ENCODE measurements around the gene DMD. TPM values are rescaled to one million over a fixed set of nuclear protein-coding genes. Genes with fewer than 3 reads are reported as not detected.

The DMD gene
- total and polyA plus RNA-seq, 2 experiments from 2014 or later, result 73.5 to 90.7 TPM

- no peaks in the 10 kb centered on the region for H3K27me3 ChIP-seq
- no peak overlapping the region for H3K4me3 ChIP-seq
- H3K4me1 ChIP-seq (ENCODE audit: low read depth), result peaks cover 9% of the 10 kb centered on the region
- no peak for TF ChIP-seq CTCF (IDR thresholded peaks at IDR 0.05; ENCODE audit: low read depth, low read length)
- no peaks in the 10 kb centered on the region for H3K9me3 ChIP-seq (ENCODE audit: low read depth)
- peak in 1 of 2 donors; percentile 79 for DNase-seq (ENCODE audit: low read depth in 1 of 2, low spot score in 1 of 2)
- H3K36me3 ChIP-seq, result no peaks in the 10 kb centered on the region
- H3K27ac ChIP-seq, result no peak overlapping the region
Observed at GRCh38 chrX:31333165-31333831, 1878.1 kb downstream of the DMD start.

DNA sequence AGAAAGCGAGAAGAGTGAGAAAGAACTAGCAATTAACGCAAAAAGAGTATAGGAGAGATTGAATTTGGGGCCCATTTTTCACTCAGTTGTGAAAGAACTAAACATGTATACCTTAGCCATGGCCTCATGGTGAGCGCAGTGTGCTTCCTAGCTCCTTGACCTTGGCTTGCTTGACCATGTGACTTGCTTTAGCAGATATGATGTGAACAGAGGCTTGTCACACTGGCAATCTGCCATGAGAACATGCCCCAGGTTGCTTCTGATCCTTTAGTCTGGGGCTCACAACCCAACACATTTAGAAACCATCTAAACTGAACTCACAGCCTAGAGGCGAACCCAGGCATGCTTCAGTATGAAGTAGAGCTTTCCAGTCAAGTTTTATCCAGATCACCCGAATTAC is 1879.4 kb downstream of the DMD start:
- Histone ChIP-seq H3K36me3 (no peaks in the 10 kb centered on the region), H3K9me3 (ENCODE audit: low read depth) (no peaks in the 10 kb centered on the region), H3K4me1 (ENCODE audit: low read depth) (peaks cover 9% of the 10 kb centered on the region), H3K4me3 (no peak overlapping the region), H3K27ac (no peak overlapping the region), H3K27me3 (no peaks in the 10 kb centered on the region)
- peak in 1 of 2 donors; percentile 8 for DNase-seq (ENCODE audit: low read depth in 1 of 2, low spot score in 1 of 2)
- no peak for TF ChIP-seq CTCF (IDR thresholded peaks at IDR 0.05; ENCODE audit: low read depth, low read length)

DNA sequence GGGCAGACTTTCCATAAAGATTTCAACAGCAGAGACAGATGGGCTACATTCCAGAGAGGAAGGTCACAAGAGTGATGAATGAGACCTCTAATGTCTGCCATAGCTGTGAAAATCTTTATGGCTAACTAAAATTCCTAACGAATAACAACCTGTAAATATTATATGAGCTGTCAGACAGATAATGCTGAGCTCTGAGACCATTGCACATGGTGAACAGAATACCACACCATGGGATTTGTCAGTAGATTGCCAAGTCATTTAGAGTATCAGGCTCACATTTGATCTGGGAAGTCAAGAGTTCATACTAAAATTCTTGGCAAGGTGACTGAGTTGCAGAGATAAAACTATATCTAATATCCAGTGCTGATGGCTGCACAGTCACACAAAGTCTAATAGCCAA is 1880.3 kb downstream of the DMD start:
- Histone ChIP-seq H3K4me3 (no peak overlapping the region), H3K36me3 (no peaks in the 10 kb centered on the region), H3K27ac (no peak overlapping the region), H3K27me3 (no peaks in the 10 kb centered on the region), H3K9me3 (ENCODE audit: low read depth) (no peaks in the 10 kb centered on the region), H3K4me1 (ENCODE audit: low read depth) (peaks cover 9% of the 10 kb centered on the region)
- TF ChIP-seq CTCF (IDR thresholded peaks at IDR 0.05; ENCODE audit: low read depth, low read length), result no peak
- DNase-seq (ENCODE audit: low read depth in 1 of 2, low spot score in 1 of 2), result no peak

DNA sequence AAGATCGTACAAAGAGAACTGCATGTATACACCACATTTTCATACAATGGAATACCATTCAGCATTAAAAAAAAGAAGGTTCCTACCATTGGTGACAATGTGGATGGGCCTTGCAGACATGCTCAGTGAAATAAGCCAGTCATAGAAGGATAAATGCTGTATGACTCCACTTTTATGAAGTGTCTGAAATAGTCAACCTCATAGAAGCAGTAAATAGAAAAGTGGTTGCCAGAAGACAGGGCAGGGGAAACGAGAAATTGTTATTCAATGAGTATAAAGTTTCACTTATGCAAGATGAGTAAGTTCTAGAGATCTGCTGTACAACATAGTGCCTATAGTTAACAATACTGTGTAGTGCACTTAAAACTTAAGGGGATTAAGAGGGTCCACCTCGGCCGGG is 1882.1 kb downstream of the DMD start:
- Histone ChIP-seq H3K27me3 (no peaks in the 10 kb centered on the region), H3K9me3 (ENCODE audit: low read depth) (no peaks in the 10 kb centered on the region), H3K4me1 (ENCODE audit: low read depth) (peaks cover 9% of the 10 kb centered on the region), H3K27ac (no peak overlapping the region), H3K4me3 (no peak overlapping the region), H3K36me3 (no peaks in the 10 kb centered on the region)
- no peak for DNase-seq (ENCODE audit: low read depth in 1 of 2, low spot score in 1 of 2)
- no peak for TF ChIP-seq CTCF (IDR thresholded peaks at IDR 0.05; ENCODE audit: low read depth, low read length)

DNA sequence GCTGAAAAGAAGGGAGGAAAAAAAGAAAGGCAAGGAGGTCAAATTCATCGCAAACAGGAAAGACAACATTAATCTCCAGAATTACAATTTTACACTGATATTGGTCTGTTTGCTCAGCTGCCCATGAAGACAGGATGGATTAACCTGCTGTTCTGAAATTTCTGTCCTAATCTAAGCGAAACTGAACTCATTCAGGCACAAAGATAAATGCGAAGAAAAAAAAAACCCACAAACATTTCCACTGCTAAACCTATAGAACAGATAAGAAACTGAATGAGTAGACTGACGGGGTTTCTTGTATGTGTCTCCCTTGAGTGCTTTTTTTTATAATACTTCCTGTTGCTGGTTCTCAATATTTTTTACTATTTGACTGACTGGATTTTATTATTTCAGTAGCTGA is 1887.7 kb downstream of the DMD start:
- Histone ChIP-seq H3K27me3 (no peaks in the 10 kb centered on the region), H3K27ac (no peak overlapping the region), H3K9me3 (ENCODE audit: low read depth) (no peaks in the 10 kb centered on the region), H3K4me3 (no peak overlapping the region), H3K4me1 (ENCODE audit: low read depth) (no peaks in the 10 kb centered on the region), H3K36me3 (no peaks in the 10 kb centered on the region)
- no peak for DNase-seq (ENCODE audit: low read depth in 1 of 2, low spot score in 1 of 2)
- TF ChIP-seq CTCF (IDR thresholded peaks at IDR 0.05; ENCODE audit: low read depth, low read length), result no peak

Data from cardiac muscle cell (in vitro differentiated cells and primary cell).